ENCODE data around the gene PTPN3.

DNA sequence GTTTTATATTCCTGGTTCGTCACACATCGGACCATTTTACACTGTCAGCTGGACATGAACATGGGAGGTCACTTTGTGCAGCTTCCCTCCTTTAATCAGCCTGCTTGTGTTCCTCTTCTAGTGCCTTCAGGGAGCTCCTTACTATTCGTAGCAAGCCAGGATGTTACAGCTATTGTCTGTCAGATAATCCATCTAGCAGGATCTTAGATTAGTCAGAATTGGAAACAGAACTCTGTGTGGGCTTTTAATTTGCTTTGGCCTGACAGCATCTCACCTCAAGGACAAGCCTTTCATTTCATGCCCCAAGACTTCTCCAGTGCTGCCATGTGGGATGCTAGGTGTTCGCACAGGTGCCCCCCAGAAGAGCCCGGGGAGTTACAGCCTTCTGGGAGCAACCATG lies 147.1 kb downstream of the PTPN3 start:
- no peak for TF ChIP-seq FOXM1 (IDR thresholded peaks at IDR 0.05; ENCODE audit: borderline replicate concordance, low read depth)
- TF ChIP-seq TEAD4 (IDR thresholded peaks at IDR 0.05): no peak
- TF ChIP-seq, protein P1, sequence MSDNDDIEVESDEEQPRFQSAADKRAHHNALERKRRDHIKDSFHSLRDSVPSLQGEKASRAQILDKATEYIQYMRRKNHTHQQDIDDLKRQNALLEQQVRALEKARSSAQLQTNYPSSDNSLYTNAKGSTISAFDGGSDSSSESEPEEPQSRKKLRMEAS (IDR thresholded peaks at IDR 0.05): no peak
- no peak for TF ChIP-seq EP300 (IDR thresholded peaks at IDR 0.05; ENCODE audit: borderline replicate concordance)
- no peak for TF ChIP-seq CEBPB (IDR thresholded peaks at IDR 0.05)
